HCT116 (cell line): ENCODE data around the gene MORN4. TPM values are rescaled to one million over a fixed set of nuclear protein-coding genes. Genes with fewer than 3 reads are reported as not detected.

Experiments used
- ATAC-seq: fragments of 200-7000 bp; cut with Tn5 transposase; 2 replicates; pipeline ENCODE4 v1.9.1; 2020; ENCODE audit warnings: mild to moderate bottlenecking, moderate library complexity
- BruUV-seq: library from RNA; stranded (reverse); fragments of 400-500 nt; replicated peaks from 2 replicates; lab custom pipeline; 2021; lab: Mats Ljungman, UMichigan
- CTCF ChIA-PET: fragments of 300-600 bp; sonication (Branson Sonifier 250); formaldehyde crosslinking; loops from one replicate; lab custom pipeline; 2021; ENCODE audit warnings: antibody characterized with exemption; lab: Charles Lee
- POLR2A ChIA-PET: fragments of 300-600, 350-600 bp; sonication (Branson Sonifier 250); formaldehyde crosslinking; loops from one replicate; lab custom pipeline; 2021; ENCODE audit warnings: antibody characterized with exemption; lab: Charles Lee
- RAD21 ChIA-PET, 2 experiments: fragments of 300-600 bp; sonication (Branson Sonifier 250); formaldehyde crosslinking; loops; one replicate each; lab custom pipeline; 2023; ENCODE audit warnings: low total read pairs in 2 of 2; ENCODE audit not compliant: uncharacterized antibody in 2 of 2, unreplicated experiment in 2 of 2, low non-redundant PET in 1 of 2; lab: Charles Lee
- DNase-seq: peaks from one replicate; pipeline ENCODE4 v3.0.0-alpha.2; 2010; ENCODE audit warnings: low read depth, low spot score
- H2AFZ ChIP-seq: fragments of 200-600 bp; shearing (Covaris generic), sonication (generic); 2 replicates; pipeline ENCODE4 v1.6.1; 2017; ENCODE audit warnings: low read depth, mixed run types, mixed read lengths, antibody characterized with exemption, low read length; ENCODE audit not compliant: poor library complexity, severe bottlenecking
- H3K27ac ChIP-seq: 2 replicates; pipeline ENCODE4 v1.5.1; 2012; ENCODE audit warnings: low read depth, low read length
- H3K27me3 ChIP-seq: fragments of 200-600 bp; sonication (generic); 2 replicates; pipeline ENCODE4 v1.6.1; 2016; ENCODE audit warnings: mixed run types, low read length, mixed read lengths; ENCODE audit not compliant: insufficient read depth
- H3K36me3 ChIP-seq, 2 experiments: fragments of 200-500 bp in 1 of 2; fragments of 200-600 bp in 1 of 2; sonication (Bioruptor generic) in 1 of 2; sonication (generic) in 1 of 2; 2 replicates each; pipeline versions ENCODE4 v1.5.1 to v1.6.1; 2014 to 2016; ENCODE audit warnings: low read length in 2 of 2, inconsistent platforms in 1 of 2, mixed read lengths in 1 of 2, mixed run types in 1 of 2; ENCODE audit not compliant: insufficient read depth in 2 of 2, control insufficient read depth in 1 of 2
- H3K4me1 ChIP-seq, 2 experiments: fragments of 200-600 bp in 1 of 2; sonication (generic) in 1 of 2; 2 replicates each; pipeline versions ENCODE4 v1.5.1 to v1.6.1; 2012 to 2017; ENCODE audit warnings: low read length in 2 of 2, inconsistent platforms in 1 of 2, mild to moderate bottlenecking in 1 of 2, mixed read lengths in 1 of 2, mixed run types in 1 of 2, moderate library complexity in 1 of 2; ENCODE audit not compliant: insufficient read depth in 2 of 2, control insufficient read depth in 1 of 2
- H3K4me2 ChIP-seq: fragments of 200-600 bp; sonication (generic); 2 replicates; pipeline ENCODE4 v1.6.1; 2017; ENCODE audit warnings: mixed run types, low read length, mixed read lengths
- H3K4me3 ChIP-seq, 2 experiments: fragments of 200-600 bp in 1 of 2; sonication (generic) in 1 of 2; replicated peaks in 1 of 2; 2 replicates each; pipeline ENCODE4 v1.5.1; 2011 to 2016; ENCODE audit warnings: low read length in 2 of 2, control low read depth in 1 of 2, low read depth in 1 of 2, mild to moderate bottlenecking in 1 of 2, mixed read lengths in 1 of 2, mixed run types in 1 of 2
- H3K79me2 ChIP-seq: fragments of 200-600 bp; sonication (generic); 2 replicates; pipeline ENCODE4 v1.6.1; 2017; ENCODE audit warnings: mild to moderate bottlenecking, mixed run types, low read length, moderate library complexity, mixed read lengths; ENCODE audit not compliant: insufficient read depth
- H3K9ac ChIP-seq: fragments of 200-600 bp; sonication (generic); 2 replicates; pipeline ENCODE4 v1.6.1; 2016; ENCODE audit warnings: low read length, mixed read lengths
- H3K9me2 ChIP-seq: fragments of 200-600 bp; sonication (generic), shearing (Covaris generic); 2 replicates; pipeline ENCODE4 v1.6.1; 2017; ENCODE audit warnings: mixed run types, mild to moderate bottlenecking, moderate library complexity; ENCODE audit not compliant: insufficient read depth
- H3K9me3 ChIP-seq, 2 experiments: fragments of 200-500 bp in 1 of 2; fragments of 200-600 bp in 1 of 2; sonication (Bioruptor generic) in 1 of 2; sonication (generic) in 1 of 2; 2 replicates each; pipeline ENCODE4 v1.6.1; 2014 to 2017; ENCODE audit warnings: low read length in 2 of 2, mixed read lengths in 2 of 2, inconsistent platforms in 1 of 2, low read depth in 1 of 2, mild to moderate bottlenecking in 1 of 2, mixed run types in 1 of 2, moderate library complexity in 1 of 2; ENCODE audit not compliant: control insufficient read depth in 1 of 2, insufficient read depth in 1 of 2
- H4K20me1 ChIP-seq: fragments of 200-600 bp; sonication (generic), shearing (Covaris generic); 2 replicates; pipeline ENCODE4 v1.6.1; 2017; ENCODE audit warnings: mixed run types, mild to moderate bottlenecking, moderate library complexity; ENCODE audit not compliant: insufficient read depth
- CBX3 ChIP-seq: IDR thresholded peaks from 2 replicates; pipeline ENCODE4 v1.6.1; 2012; ENCODE audit warnings: low read depth
- CEBPB ChIP-seq: IDR thresholded peaks from 2 replicates; pipeline ENCODE4 v1.6.1; 2012; ENCODE audit warnings: low read depth
- EGR1 ChIP-seq: IDR thresholded peaks from 2 replicates; pipeline ENCODE4 v1.6.1; 2012; ENCODE audit warnings: low read depth
- EZH2 ChIP-seq: fragments of 200-600 bp; sonication (generic); IDR thresholded peaks from 2 replicates; pipeline ENCODE4 v1.6.1; 2017; ENCODE audit warnings: antibody characterized with exemption, mixed run types
- JUND ChIP-seq: IDR thresholded peaks from 2 replicates; pipeline ENCODE4 v1.6.1; 2012
- RAD21 ChIP-seq: IDR thresholded peaks from 2 replicates; pipeline ENCODE4 v1.6.1; 2012; ENCODE audit warnings: low read depth, mild to moderate bottlenecking
- SIN3A ChIP-seq: IDR thresholded peaks from 2 replicates; pipeline ENCODE4 v1.6.1; 2012; ENCODE audit warnings: low read depth
- SP1 ChIP-seq: IDR thresholded peaks from 2 replicates; pipeline ENCODE4 v1.6.1; 2012; ENCODE audit warnings: low read depth
- SRF ChIP-seq: IDR thresholded peaks from 2 replicates; pipeline ENCODE4 v1.6.1; 2012; ENCODE audit warnings: low read depth
- YY1 ChIP-seq: IDR thresholded peaks from 2 replicates; pipeline ENCODE4 v1.6.1; 2011; ENCODE audit warnings: low read length, low read depth, moderate library complexity, mild to moderate bottlenecking; ENCODE audit not compliant: insufficient replicate concordance; ENCODE audit errors: extremely low read depth
- intact Hi-C: fragments of 100-400 bp; cut with micrococcal nuclease; formaldehyde crosslinking; loops from 2 replicates; pipeline ENCODE4 v1.10.0; 2022
- total RNA-seq: library from RNA; stranded (reverse); gene quantifications from one replicate; pipeline ENCODE4 v1.2.1, GENCODE V29; 2021; ENCODE audit not compliant: unreplicated experiment
- TF ChIP-seq, protein P1 (sequence below): IDR thresholded peaks from 2 replicates; pipeline ENCODE4 v1.6.1; 2012
- TF ChIP-seq, protein P2 (sequence below): IDR thresholded peaks from 2 replicates; pipeline ENCODE4 v1.6.1; 2012
- TF ChIP-seq, protein P3 (sequence below): IDR thresholded peaks from 2 replicates; pipeline ENCODE4 v1.6.1; 2012; ENCODE audit warnings: low read depth
- TF ChIP-seq, protein P4 (sequence below): IDR thresholded peaks from 2 replicates; pipeline ENCODE4 v1.6.1; 2011; ENCODE audit warnings: mild to moderate bottlenecking, low read length, moderate library complexity; ENCODE audit not compliant: insufficient replicate concordance; ENCODE audit errors: extremely low read depth

Gene MORN4
- total RNA-seq, 1 experiment from 2014 or later, result 8.0 TPM

DNA sequence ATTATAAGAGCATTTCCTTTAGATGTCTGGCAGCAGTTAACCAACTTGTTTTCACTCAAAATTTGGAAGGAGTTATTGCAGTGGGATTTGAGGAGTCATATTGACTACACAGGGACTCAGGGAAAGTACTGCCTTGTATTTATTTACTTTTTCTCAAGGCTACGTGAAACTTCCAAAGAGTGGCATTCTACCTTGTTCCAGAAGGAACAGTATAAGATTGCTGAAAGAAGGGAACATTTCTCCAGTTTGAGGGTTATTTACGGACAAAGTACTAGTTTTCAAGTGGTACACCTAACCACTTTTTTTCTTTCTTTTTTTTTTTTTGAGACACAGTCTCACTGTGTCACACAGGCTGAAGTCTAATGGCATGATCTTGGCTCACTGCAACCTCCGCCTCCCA, 5.1 kb downstream of the MORN4 start (continued):
- TF ChIP-seq YY1, result no peak

DNA sequence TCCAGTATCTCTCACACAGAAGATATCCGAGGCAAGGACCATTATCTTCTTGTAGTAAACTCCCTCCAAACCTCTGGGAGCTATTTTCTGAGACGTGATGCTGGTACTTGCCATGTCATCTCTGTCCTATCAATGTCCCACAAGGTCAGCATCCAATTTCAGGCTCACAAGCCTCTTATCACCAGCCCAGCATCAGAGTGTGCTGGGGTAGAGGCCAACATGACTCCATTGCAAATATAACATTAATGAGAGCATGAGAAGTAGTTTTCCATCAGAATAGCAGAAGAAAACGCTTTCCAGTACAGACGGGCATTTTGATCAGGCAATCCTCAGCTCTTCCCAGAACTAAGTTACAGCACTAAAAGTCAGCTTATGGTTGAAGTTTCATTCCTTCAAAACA, 5.6 kb downstream of the MORN4 start:
- H3K9ac ChIP-seq, result no peak overlapping the region
- H3K79me2 ChIP-seq, result peaks cover 5% of the 10 kb centered on the region; the same call in 1 of the 2 replicates
- H3K27me3 ChIP-seq, result no peaks in the 10 kb centered on the region
- no TSS peak for BruUV-seq
- peaks cover 0 to 18% of the 10 kb centered on the region in 2 experiments; a peak in 3 of 4 replicates for H3K4me1 ChIP-seq
- TF ChIP-seq, protein P1, sequence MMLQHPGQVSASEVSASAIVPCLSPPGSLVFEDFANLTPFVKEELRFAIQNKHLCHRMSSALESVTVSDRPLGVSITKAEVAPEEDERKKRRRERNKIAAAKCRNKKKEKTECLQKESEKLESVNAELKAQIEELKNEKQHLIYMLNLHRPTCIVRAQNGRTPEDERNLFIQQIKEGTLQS, result no peak
- TF ChIP-seq, protein P2, sequence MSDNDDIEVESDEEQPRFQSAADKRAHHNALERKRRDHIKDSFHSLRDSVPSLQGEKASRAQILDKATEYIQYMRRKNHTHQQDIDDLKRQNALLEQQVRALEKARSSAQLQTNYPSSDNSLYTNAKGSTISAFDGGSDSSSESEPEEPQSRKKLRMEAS, result no peak
- TF ChIP-seq SRF, result no peak
- no peak for TF ChIP-seq CEBPB
- no peak for TF ChIP-seq CBX3
- TF ChIP-seq, protein P3, sequence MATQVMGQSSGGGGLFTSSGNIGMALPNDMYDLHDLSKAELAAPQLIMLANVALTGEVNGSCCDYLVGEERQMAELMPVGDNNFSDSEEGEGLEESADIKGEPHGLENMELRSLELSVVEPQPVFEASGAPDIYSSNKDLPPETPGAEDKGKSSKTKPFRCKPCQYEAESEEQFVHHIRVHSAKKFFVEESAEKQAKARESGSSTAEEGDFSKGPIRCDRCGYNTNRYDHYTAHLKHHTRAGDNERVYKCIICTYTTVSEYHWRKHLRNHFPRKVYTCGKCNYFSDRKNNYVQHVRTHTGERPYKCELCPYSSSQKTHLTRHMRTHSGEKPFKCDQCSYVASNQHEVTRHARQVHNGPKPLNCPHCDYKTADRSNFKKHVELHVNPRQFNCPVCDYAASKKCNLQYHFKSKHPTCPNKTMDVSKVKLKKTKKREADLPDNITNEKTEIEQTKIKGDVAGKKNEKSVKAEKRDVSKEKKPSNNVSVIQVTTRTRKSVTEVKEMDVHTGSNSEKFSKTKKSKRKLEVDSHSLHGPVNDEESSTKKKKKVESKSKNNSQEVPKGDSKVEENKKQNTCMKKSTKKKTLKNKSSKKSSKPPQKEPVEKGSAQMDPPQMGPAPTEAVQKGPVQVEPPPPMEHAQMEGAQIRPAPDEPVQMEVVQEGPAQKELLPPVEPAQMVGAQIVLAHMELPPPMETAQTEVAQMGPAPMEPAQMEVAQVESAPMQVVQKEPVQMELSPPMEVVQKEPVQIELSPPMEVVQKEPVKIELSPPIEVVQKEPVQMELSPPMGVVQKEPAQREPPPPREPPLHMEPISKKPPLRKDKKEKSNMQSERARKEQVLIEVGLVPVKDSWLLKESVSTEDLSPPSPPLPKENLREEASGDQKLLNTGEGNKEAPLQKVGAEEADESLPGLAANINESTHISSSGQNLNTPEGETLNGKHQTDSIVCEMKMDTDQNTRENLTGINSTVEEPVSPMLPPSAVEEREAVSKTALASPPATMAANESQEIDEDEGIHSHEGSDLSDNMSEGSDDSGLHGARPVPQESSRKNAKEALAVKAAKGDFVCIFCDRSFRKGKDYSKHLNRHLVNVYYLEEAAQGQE, result no peak
- TF ChIP-seq JUND, result no peak
- TF ChIP-seq EZH2, result no peak
- no peak for TF ChIP-seq RAD21
- TF ChIP-seq EGR1, result no peak
- TF ChIP-seq SIN3A, result no peak
- TF ChIP-seq SP1, result no peak
- TF ChIP-seq, protein P4, sequence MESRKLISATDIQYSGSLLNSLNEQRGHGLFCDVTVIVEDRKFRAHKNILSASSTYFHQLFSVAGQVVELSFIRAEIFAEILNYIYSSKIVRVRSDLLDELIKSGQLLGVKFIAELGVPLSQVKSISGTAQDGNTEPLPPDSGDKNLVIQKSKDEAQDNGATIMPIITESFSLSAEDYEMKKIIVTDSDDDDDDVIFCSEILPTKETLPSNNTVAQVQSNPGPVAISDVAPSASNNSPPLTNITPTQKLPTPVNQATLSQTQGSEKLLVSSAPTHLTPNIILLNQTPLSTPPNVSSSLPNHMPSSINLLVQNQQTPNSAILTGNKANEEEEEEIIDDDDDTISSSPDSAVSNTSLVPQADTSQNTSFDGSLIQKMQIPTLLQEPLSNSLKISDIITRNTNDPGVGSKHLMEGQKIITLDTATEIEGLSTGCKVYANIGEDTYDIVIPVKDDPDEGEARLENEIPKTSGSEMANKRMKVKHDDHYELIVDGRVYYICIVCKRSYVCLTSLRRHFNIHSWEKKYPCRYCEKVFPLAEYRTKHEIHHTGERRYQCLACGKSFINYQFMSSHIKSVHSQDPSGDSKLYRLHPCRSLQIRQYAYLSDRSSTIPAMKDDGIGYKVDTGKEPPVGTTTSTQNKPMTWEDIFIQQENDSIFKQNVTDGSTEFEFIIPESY, result no peak
- no peak for TF ChIP-seq YY1
- no peak overlapping the region for H3K27ac ChIP-seq
- ChIA-PET RAD21 (no interaction called here), CTCF (no interaction called here), POLR2A (no interaction called here)
- H3K36me3 ChIP-seq, result no peaks in the 10 kb centered on the region
- no peak overlapping the region for H3K4me2 ChIP-seq
- H4K20me1 ChIP-seq, result no peaks in the 10 kb centered on the region
- no peak overlapping the region for H2AFZ ChIP-seq
- no peak for DNase-seq
- no peaks in the 10 kb centered on the region for H3K9me3 ChIP-seq
- intact Hi-C loops, result no loop called here
- no peak for ATAC-seq
- H3K9me2 ChIP-seq, result no peaks in the 10 kb centered on the region
- no peak overlapping the region for H3K4me3 ChIP-seq
